NCI-H187 treated with DMSO at 0.1 percent for 48 hours (cell line): ENCODE results near the gene ARMS2.

Experiments used
- DNase-seq: peaks from one replicate; lab custom pipeline; 2025; lab: John Stamatoyannopoulos, UW

Gene ARMS2

GRCh38 chr10:122454603-122455080, at the start of gene ARMS2:
Gene ARMS2, plus strand, starts transcription at chr10:122454653. Its CDS starts 75 bp downstream, at chr10:122454728.
- DNase-seq: no peak

GRCh38 chr10:122407375-122408125, 46.9 kb upstream of the ARMS2 start:
- DNase-seq: no peak

- no peak for DNase-seq
Measured at GRCh38 chr10:122413327-122413726, 41.1 kb upstream of the ARMS2 start.

- no peak for DNase-seq
Measured at GRCh38 chr10:122417667-122418066, 36.8 kb upstream of the ARMS2 start.

GRCh38 chr10:122419016-122419415, 35.4 kb upstream of the ARMS2 start:
- no peak for DNase-seq

GRCh38 chr10:122419876-122420623, 34.4 kb upstream of the ARMS2 start:
- DNase-seq: no peak

- no peak for DNase-seq
Measured at GRCh38 chr10:122420624-122421007, 33.8 kb upstream of the ARMS2 start.

- DNase-seq: no peak
Measured at GRCh38 chr10:122421054-122421625, 33.3 kb upstream of the ARMS2 start.

GRCh38 chr10:122421742-122422141, 32.7 kb upstream of the ARMS2 start:
- DNase-seq: no peak

- DNase-seq: no peak
Measured at GRCh38 chr10:122422266-122422989, 32.0 kb upstream of the ARMS2 start.

- DNase-seq: no peak
Measured at GRCh38 chr10:122424059-122424458, 30.4 kb upstream of the ARMS2 start.

GRCh38 chr10:122426829-122427228, 27.6 kb upstream of the ARMS2 start:
- no peak for DNase-seq

GRCh38 chr10:122427280-122427679, 27.2 kb upstream of the ARMS2 start:
- no peak for DNase-seq

GRCh38 chr10:122435212-122435827, 19.1 kb upstream of the ARMS2 start:
- DNase-seq: peak; percentile 8

GRCh38 chr10:122441961-122442360, 12.5 kb upstream of the ARMS2 start:
- no peak for DNase-seq

- DNase-seq: no peak
Measured at GRCh38 chr10:122445469-122445868, 9.0 kb upstream of the ARMS2 start.

- DNase-seq: no peak
Measured at GRCh38 chr10:122445904-122446303, 8.5 kb upstream of the ARMS2 start.

GRCh38 chr10:122446668-122447423, 7.6 kb upstream of the ARMS2 start:
- DNase-seq: no peak

- DNase-seq: no peak
Measured at GRCh38 chr10:122448600-122448999, 5.9 kb upstream of the ARMS2 start.

GRCh38 chr10:122449153-122449552, 5.3 kb upstream of the ARMS2 start:
- DNase-seq: no peak

GRCh38 chr10:122450353-122450990, 4.0 kb upstream of the ARMS2 start:
- DNase-seq: no peak
